Measurements from ENCODE around the gene GPRC5A.

Gene GPRC5A

GRCh38 chr12:12908711-12909110 is 17.3 kb downstream of the GPRC5A start:
- DNase-seq (ENCODE audit: low read depth in 4 of 4, low spot score in 1 of 4) = no peak

- no peak for DNase-seq (ENCODE audit: low read depth in 4 of 4, low spot score in 1 of 4)
These were observed 18.0 kb downstream of the GPRC5A start for GRCh38 chr12:12909228-12909994.

- no peak for DNase-seq (ENCODE audit: low read depth in 4 of 4, low spot score in 1 of 4)
These were observed 18.6 kb downstream of the GPRC5A start for GRCh38 chr12:12909995-12910420.

GRCh38 chr12:12912711-12913110 is 21.3 kb downstream of the GPRC5A start:
- DNase-seq (ENCODE audit: low read depth in 4 of 4, low spot score in 1 of 4) = no peak

GRCh38 chr12:12915656-12916055 is 24.3 kb downstream of the GPRC5A start:
- DNase-seq (ENCODE audit: low read depth in 4 of 4, low spot score in 1 of 4) = no peak

GRCh38 chr12:12916135-12916944 is 25.0 kb downstream of the GPRC5A start:
- peak; percentile 59 to 78 (median 74) for DNase-seq (ENCODE audit: low read depth in 4 of 4, low spot score in 1 of 4)

- DNase-seq (ENCODE audit: low read depth in 4 of 4, low spot score in 1 of 4) = no peak
These were observed 26.2 kb downstream of the GPRC5A start for GRCh38 chr12:12917517-12917916.

- DNase-seq (ENCODE audit: low read depth in 4 of 4, low spot score in 1 of 4) = no peak
These were observed 27.5 kb downstream of the GPRC5A start for GRCh38 chr12:12918781-12919389.

- no peak for DNase-seq (ENCODE audit: low read depth in 4 of 4, low spot score in 1 of 4)
These were observed 28.5 kb downstream of the GPRC5A start for GRCh38 chr12:12919666-12920435.

- DNase-seq (ENCODE audit: low read depth in 4 of 4, low spot score in 1 of 4) = no peak
These were observed 30.8 kb downstream of the GPRC5A start for GRCh38 chr12:12922191-12922616.

GRCh38 chr12:12922978-12923377 is 31.6 kb downstream of the GPRC5A start:
- DNase-seq (ENCODE audit: low read depth in 4 of 4, low spot score in 1 of 4) = no peak

- DNase-seq (ENCODE audit: low read depth in 4 of 4, low spot score in 1 of 4) = no peak
These were observed 32.8 kb downstream of the GPRC5A start for GRCh38 chr12:12924169-12924568.

- no peak for DNase-seq (ENCODE audit: low read depth in 4 of 4, low spot score in 1 of 4)
These were observed 34.0 kb downstream of the GPRC5A start for GRCh38 chr12:12925388-12925787.

- DNase-seq (ENCODE audit: low read depth in 4 of 4, low spot score in 1 of 4) = no peak
These were observed 35.3 kb downstream of the GPRC5A start for GRCh38 chr12:12926571-12927071.

GRCh38 chr12:12927211-12928079 is 36.1 kb downstream of the GPRC5A start:
- DNase-seq (ENCODE audit: low read depth in 4 of 4, low spot score in 1 of 4) = no peak

GRCh38 chr12:12929696-12930095 is 38.3 kb downstream of the GPRC5A start:
- no peak for DNase-seq (ENCODE audit: low read depth in 4 of 4, low spot score in 1 of 4)

- DNase-seq (ENCODE audit: low read depth in 4 of 4, low spot score in 1 of 4) = no peak
These were observed 39.4 kb downstream of the GPRC5A start for GRCh38 chr12:12930633-12931219.

GRCh38 chr12:12933742-12934141 is 42.4 kb downstream of the GPRC5A start:
- DNase-seq (ENCODE audit: low read depth in 4 of 4, low spot score in 1 of 4) = no peak

- DNase-seq (ENCODE audit: low read depth in 4 of 4, low spot score in 1 of 4) = no peak
These were observed 43.2 kb downstream of the GPRC5A start for GRCh38 chr12:12934556-12934955.
